ENCODE results near the gene CDKAL1. TPM values are rescaled to one million over a fixed set of nuclear protein-coding genes. Genes with fewer than 3 reads are reported as not detected.

CDKAL1 gene
- total and polyA plus RNA-seq, 2 experiments from 2014 or later = 14.4 to 19.5 TPM

DNA sequence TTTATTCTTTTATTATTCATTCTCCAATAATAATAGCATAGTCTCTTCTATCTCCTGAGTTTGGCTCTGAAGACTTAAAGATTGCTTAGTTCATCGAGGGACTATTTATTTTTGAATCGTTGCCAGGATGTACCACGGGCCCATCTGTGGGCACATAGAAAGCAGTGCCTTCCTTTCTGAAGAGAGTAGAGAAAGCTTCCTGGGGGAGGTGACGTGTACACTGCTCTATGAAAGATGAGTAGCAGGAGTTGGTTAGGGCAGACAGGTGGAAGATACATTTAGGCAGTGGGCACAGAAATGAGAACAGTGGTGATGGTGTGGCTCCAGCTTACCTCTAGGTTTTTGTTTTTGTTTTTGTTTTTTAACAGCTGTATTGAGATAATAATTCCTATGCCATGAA is 98.4 kb downstream of the CDKAL1 start:
- WGBS (ENCODE audit: low lambda C conversion rate, missing lambda C conversion rate) = 76% methylated on average over 4 of the region's 4 CpGs
- Histone ChIP-seq H3K9me3 (ENCODE audit: low read depth) (no peaks in the 10 kb centered on the region), H3K27ac (no peak overlapping the region)

DNA sequence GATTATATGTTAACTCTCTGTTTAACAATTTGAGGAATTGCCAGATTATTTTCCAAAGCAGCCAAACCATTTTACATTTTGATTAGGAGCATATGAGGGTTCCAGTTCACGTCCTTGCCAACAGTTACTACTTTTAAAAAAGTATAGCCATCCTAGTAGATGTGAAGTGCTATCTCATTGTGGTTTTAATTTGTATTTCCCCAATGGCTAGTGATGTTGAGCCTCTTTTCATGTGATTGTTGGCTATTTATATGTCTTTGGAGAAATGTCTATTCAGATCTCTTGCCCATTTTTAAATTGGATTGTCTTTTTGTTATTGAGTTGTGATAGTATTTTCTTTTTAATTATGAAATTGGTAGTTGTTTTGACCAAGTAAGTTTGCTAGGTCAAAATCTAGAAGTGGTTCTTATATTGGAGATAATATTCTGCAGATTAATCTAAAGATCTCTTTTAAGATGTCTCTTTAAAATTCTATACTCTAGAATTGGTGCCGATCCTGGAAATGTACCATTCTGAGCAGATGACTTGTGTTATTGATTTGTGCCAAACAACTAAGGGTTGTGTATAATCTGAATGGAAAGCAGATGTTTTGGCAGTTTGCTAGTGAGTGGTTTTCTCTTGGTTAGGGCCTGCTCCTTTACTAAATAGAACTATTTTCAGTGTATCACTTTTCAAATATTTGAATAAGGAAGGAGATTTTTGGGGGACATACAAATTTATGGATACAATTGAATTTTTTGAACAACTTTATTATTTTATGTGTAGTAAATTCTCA is 99.5 kb downstream of the CDKAL1 start:
- no peak for DNase-seq (ENCODE audit: low spot score)
- Histone ChIP-seq H3K27ac (no peak overlapping the region), H3K9me3 (ENCODE audit: low read depth) (no peaks in the 10 kb centered on the region), H3K4me3 (no peak overlapping the region), H4K20me1 (ENCODE audit: insufficient read depth, poor library complexity, severe bottlenecking) (no peaks in the 10 kb centered on the region), H3K27me3 (no peaks in the 10 kb centered on the region), H3K79me2 (peaks cover 2% of the 10 kb centered on the region), H3K36me3 (replicated peaks; ENCODE audit: insufficient read depth, low read depth) (no peaks in the 10 kb centered on the region), H3K4me1 (ENCODE audit: insufficient read depth) (no peaks in the 10 kb centered on the region), H3K4me2 (no peak overlapping the region), H2AFZ (no peak overlapping the region), H3K9me2 (replicated peaks; ENCODE audit: insufficient read depth) (no peaks in the 10 kb centered on the region)
- TF ChIP-seq, protein P1, sequence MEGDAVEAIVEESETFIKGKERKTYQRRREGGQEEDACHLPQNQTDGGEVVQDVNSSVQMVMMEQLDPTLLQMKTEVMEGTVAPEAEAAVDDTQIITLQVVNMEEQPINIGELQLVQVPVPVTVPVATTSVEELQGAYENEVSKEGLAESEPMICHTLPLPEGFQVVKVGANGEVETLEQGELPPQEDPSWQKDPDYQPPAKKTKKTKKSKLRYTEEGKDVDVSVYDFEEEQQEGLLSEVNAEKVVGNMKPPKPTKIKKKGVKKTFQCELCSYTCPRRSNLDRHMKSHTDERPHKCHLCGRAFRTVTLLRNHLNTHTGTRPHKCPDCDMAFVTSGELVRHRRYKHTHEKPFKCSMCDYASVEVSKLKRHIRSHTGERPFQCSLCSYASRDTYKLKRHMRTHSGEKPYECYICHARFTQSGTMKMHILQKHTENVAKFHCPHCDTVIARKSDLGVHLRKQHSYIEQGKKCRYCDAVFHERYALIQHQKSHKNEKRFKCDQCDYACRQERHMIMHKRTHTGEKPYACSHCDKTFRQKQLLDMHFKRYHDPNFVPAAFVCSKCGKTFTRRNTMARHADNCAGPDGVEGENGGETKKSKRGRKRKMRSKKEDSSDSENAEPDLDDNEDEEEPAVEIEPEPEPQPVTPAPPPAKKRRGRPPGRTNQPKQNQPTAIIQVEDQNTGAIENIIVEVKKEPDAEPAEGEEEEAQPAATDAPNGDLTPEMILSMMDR (IDR thresholded peaks at IDR 0.05; ENCODE audit: poor library complexity) = no peak
- no peak for TF ChIP-seq EZH2phosphoT487 (IDR thresholded peaks at IDR 0.05; ENCODE audit: low read depth, severe bottlenecking, unreplicated experiment)
- no peak for TF ChIP-seq EZH2 (IDR thresholded peaks at IDR 0.05; ENCODE audit: borderline replicate concordance)
- WGBS (ENCODE audit: low lambda C conversion rate, missing lambda C conversion rate) = 80% methylated on average over 2 of the region's 2 CpGs

More for the DNA sequence above, 98.4 kb downstream of the CDKAL1 start:
- H3K36me3 ChIP-seq (replicated peaks; ENCODE audit: insufficient read depth, low read depth) = no peaks in the 10 kb centered on the region
- H3K4me2 ChIP-seq = no peak overlapping the region
- H3K4me3 ChIP-seq = no peak overlapping the region
- TF ChIP-seq EZH2 (IDR thresholded peaks at IDR 0.05; ENCODE audit: borderline replicate concordance) (no peak), EZH2phosphoT487 (IDR thresholded peaks at IDR 0.05; ENCODE audit: low read depth, severe bottlenecking, unreplicated experiment) (no peak)
- TF ChIP-seq, protein P1 (IDR thresholded peaks at IDR 0.05; ENCODE audit: poor library complexity) = no peak
- no peaks in the 10 kb centered on the region for H3K27me3 ChIP-seq
- no peaks in the 10 kb centered on the region for H3K4me1 ChIP-seq (ENCODE audit: insufficient read depth)
- H3K79me2 ChIP-seq = no peaks in the 10 kb centered on the region
- no peaks in the 10 kb centered on the region for H3K9me2 ChIP-seq (replicated peaks; ENCODE audit: insufficient read depth)
- DNase-seq (ENCODE audit: low spot score) = no peak
- H4K20me1 ChIP-seq (ENCODE audit: insufficient read depth, poor library complexity, severe bottlenecking) = no peaks in the 10 kb centered on the region
- no peak overlapping the region for H2AFZ ChIP-seq

DNA sequence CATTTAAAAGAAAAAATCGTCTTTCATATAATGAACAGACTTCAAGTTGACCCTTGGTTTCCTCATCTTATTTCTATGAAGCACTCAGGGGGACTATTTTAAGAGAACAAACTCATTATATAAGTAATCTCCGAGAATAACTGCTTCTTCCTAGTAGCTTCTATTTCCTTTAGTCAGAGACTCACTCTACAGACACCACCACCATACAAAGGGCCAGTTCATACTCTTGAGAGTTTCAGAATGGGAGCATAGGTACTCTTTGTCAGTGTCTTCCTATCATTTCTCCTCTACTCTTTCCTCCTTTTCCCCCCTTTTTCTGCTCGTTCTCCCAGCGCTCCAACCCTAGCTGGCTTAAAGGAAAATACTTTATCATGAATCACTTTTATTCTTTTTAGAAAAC is 104.9 kb downstream of the CDKAL1 start:
- Histone ChIP-seq H3K4me3 (no peak overlapping the region), H3K27ac (no peak overlapping the region), H3K36me3 (replicated peaks; ENCODE audit: insufficient read depth, low read depth) (no peaks in the 10 kb centered on the region), H3K27me3 (no peaks in the 10 kb centered on the region), H3K79me2 (peaks cover 2% of the 10 kb centered on the region), H2AFZ (no peak overlapping the region), H3K4me1 (ENCODE audit: insufficient read depth) (no peaks in the 10 kb centered on the region), H3K9me2 (replicated peaks; ENCODE audit: insufficient read depth) (no peaks in the 10 kb centered on the region), H3K9me3 (ENCODE audit: low read depth) (no peaks in the 10 kb centered on the region), H4K20me1 (ENCODE audit: insufficient read depth, poor library complexity, severe bottlenecking) (no peaks in the 10 kb centered on the region), H3K4me2 (no peak overlapping the region)
- TF ChIP-seq EZH2phosphoT487 (IDR thresholded peaks at IDR 0.05; ENCODE audit: low read depth, severe bottlenecking, unreplicated experiment) = no peak
- TF ChIP-seq, protein P1 (IDR thresholded peaks at IDR 0.05; ENCODE audit: poor library complexity) = no peak
- no peak for TF ChIP-seq EZH2 (IDR thresholded peaks at IDR 0.05; ENCODE audit: borderline replicate concordance)
- WGBS (ENCODE audit: low lambda C conversion rate, missing lambda C conversion rate) = 98% methylated on average over 4 of the region's 4 CpGs
- no peak for DNase-seq (ENCODE audit: low spot score)

Data from hepatocyte (in vitro differentiated cells).